NCI-H1436 treated with DMSO at 0.1 percent for 48 hours (cell line): ENCODE data around the gene CDK15.
A peak's percentile ranks its signal among the peaks of the same experiment; 100 is the strongest.
"Not testable (repeated sequence)": the region's sequence is repeated elsewhere in the genome, so short reads cannot be mapped to it uniquely, and the experiment has no call there.

Experiments used
- DNase-seq: peaks from one replicate; lab custom pipeline; 2025; lab: John Stamatoyannopoulos, UW

Gene CDK15

GRCh38 chr2:201830666-201831065 lies 24.3 kb downstream of the CDK15 start:
- no peak for DNase-seq

- no peak for DNase-seq
Observed at GRCh38 chr2:201831469-201831868, 25.1 kb downstream of the CDK15 start.

- DNase-seq: no peak
Observed at GRCh38 chr2:201833781-201834180, 27.4 kb downstream of the CDK15 start.

GRCh38 chr2:201835066-201835465 lies 28.7 kb downstream of the CDK15 start:
- DNase-seq: no peak

- no peak for DNase-seq
Observed at GRCh38 chr2:201837391-201837790, 31.1 kb downstream of the CDK15 start.

- no peak for DNase-seq
Observed at GRCh38 chr2:201837824-201838431, 31.6 kb downstream of the CDK15 start.

GRCh38 chr2:201839727-201840126 lies 33.4 kb downstream of the CDK15 start:
- no peak for DNase-seq

GRCh38 chr2:201840726-201841125 lies 34.4 kb downstream of the CDK15 start:
- no peak for DNase-seq

DNA sequence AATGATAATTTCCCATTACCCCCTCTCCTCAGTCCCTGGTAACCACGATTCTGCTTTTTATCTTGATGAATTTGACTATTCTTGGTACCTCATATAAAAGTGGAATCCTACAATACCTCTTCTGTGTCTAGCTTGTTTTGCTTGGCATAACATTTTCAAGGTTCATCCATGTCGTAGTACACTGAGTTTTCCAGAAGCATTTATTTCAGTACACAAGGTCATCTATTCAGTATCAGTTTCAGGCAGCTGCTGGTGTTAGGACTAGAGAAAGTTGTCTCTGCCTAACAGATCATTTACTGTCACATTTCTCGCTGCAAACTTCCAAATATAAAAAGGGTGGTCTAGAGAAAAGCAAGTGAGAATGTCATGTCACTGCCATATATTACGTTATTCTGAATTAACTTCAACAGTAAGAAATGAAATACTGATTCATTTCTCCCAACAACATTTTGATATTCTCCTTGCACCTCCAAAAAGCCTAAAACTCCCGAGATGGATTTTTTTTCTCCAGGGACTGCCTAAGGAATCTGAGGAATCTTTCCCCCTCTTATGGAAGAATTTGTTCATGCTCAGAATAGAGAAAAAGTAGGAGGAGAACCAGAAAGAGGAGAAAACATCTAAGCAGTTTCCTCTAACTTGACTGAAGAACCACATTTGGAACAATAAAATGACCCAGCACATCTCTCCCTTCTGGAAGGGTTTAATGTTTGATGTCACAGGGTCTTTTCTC lies 36.0 kb downstream of the CDK15 start:
- DNase-seq: no peak

GRCh38 chr2:201844922-201845321 lies 38.6 kb downstream of the CDK15 start:
- not testable (repeated sequence) for DNase-seq

- DNase-seq: no peak
Observed at GRCh38 chr2:201847481-201847880, 41.1 kb downstream of the CDK15 start.

- DNase-seq: no peak
Observed at GRCh38 chr2:201852462-201852861, 46.1 kb downstream of the CDK15 start.

GRCh38 chr2:201852878-201853415 lies 46.6 kb downstream of the CDK15 start:
- no peak for DNase-seq

DNA sequence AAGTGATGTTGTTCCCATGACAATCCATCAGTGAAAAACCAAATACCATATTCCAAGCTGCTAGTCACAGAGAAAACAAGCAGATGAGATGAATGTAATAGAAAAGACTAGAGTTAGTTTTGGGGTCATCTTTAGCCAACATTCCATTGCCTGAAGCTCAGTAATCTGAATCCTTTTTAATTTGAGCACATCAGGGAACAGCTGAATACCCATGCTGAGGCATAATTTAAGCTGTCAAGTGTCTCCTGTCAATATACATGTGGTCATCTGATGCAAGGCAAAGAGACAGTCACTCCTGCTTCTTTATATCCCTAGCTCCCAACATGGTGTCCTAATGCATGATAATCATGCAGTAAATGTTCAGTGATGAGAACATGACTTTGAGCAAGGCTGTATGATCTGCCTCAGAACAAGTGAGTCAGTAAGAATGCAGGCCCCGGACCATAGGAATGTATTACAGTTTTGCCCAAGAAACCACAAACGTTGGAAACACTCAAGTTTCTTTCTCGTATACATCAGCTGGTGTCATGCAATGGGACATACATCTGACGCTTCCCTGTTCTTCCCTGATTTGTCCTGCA lies 48.0 kb downstream of the CDK15 start:
- DNase-seq: no peak

DNA sequence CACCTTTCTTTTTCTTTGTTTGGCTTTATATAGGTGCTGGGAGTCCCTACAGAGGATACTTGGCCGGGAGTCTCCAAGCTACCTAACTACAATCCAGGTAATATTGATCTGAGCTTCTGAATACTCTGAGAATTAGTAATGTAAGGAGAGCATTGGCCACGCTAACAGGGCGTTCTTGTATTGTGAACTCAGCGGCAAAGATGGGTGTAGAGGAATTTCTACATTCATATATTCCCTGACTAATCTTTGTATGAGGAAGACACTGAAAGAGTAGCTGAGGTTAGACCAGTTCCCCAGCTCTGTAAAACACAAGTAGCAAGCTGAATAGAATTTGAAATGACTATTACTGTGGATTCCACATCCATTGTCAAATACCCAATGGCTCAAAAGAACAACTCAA lies 48.5 kb downstream of the CDK15 start:
- DNase-seq: no peak

- no peak for DNase-seq
Observed at GRCh38 chr2:201855356-201855755, 49.0 kb downstream of the CDK15 start.

GRCh38 chr2:201857326-201857725 lies 51.0 kb downstream of the CDK15 start:
- DNase-seq: no peak

- DNase-seq: peak; percentile 4
Observed at GRCh38 chr2:201858281-201859184, 52.2 kb downstream of the CDK15 start.

DNA sequence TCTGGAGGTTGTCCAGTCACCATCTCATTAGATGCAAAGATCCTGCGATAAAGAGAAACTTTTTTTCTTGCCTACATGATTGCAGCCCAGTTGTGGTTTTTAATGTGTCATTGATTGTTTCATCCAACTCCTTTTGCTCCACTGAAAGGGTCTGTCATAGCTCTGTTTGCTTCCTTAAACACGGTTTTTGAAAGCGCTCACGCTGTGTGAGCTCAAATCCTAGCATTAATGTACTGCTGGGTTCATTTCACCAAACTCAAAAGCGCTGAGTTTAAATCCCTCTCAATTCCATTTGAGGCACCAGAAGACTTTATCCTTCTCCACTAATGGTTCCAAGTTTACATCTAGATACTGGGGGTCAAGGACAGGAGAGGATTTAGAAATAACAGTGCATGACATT lies 53.6 kb downstream of the CDK15 start:
- no peak for DNase-seq

- DNase-seq: no peak
Observed at GRCh38 chr2:201860636-201861066, 54.3 kb downstream of the CDK15 start.

- no peak for DNase-seq
Observed at GRCh38 chr2:201862843-201863242, 56.5 kb downstream of the CDK15 start.
